WTC11 (cell line): ENCODE results near the gene ZCWPW1. TPM values are rescaled to one million over a fixed set of nuclear protein-coding genes. Genes with fewer than 3 reads are reported as not detected.

Experiments used
- ATAC-seq: fragments of 200-7000 bp; cut with Tn5 transposase; 2 replicates; pipeline ENCODE4 v1.10.0; 2021; ENCODE audit warnings: mild to moderate bottlenecking, moderate library complexity
- CTCF ChIA-PET: fragments of 300-600 bp; sonication (Branson Sonifier 250); formaldehyde crosslinking; loops from one replicate; lab custom pipeline; 2021; ENCODE audit warnings: antibody characterized with exemption; lab: Charles Lee
- POLR2A ChIA-PET: fragments of 350-600 bp; sonication (Branson Sonifier 250); formaldehyde crosslinking; loops from one replicate; lab custom pipeline; 2021; ENCODE audit warnings: antibody characterized with exemption; lab: Charles Lee
- DNase-seq: peaks from one replicate; pipeline ENCODE4 v3.0.0; 2021; ENCODE audit warnings: low spot score
- H3K27ac Mint-ChIP-seq: 2 replicates; pipeline ENCODE4 v1.8.0; 2021; ENCODE audit warnings: mixed read lengths
- H3K27me3 Mint-ChIP-seq: 2 replicates; pipeline ENCODE4 v1.8.0; 2021; ENCODE audit warnings: low read depth, mild to moderate bottlenecking, moderate library complexity, mixed read lengths
- H3K36me3 Mint-ChIP-seq: 2 replicates; pipeline ENCODE4 v1.8.0; 2021; ENCODE audit warnings: mixed read lengths
- H3K4me1 Mint-ChIP-seq: 2 replicates; pipeline ENCODE4 v1.8.0; 2022; ENCODE audit warnings: mixed read lengths
- H3K4me3 Mint-ChIP-seq: 2 replicates; pipeline ENCODE4 v1.8.0; 2021; ENCODE audit warnings: mild to moderate bottlenecking, moderate library complexity, mixed read lengths
- H3K9me3 Mint-ChIP-seq: 2 replicates; pipeline ENCODE4 v1.8.0; 2021; ENCODE audit warnings: mixed read lengths
- GABPB1 ChIP-seq: sonication (generic); formaldehyde crosslinking; IDR thresholded peaks from 2 replicates; pipeline ENCODE4 v1.8.1; 2023; ENCODE audit warnings: mild to moderate bottlenecking, missing genetic modification reagents
- GRHL2 ChIP-seq: fragments of 250-450 bp; sonication (Bioruptor Pico); IDR thresholded peaks from 2 replicates; pipeline ENCODE4 v1.8.0; 2022; ENCODE audit warnings: mild to moderate bottlenecking, moderate library complexity; ENCODE audit not compliant: insufficient replicate concordance, severe bottlenecking
- JAZF1 ChIP-seq: fragments of 250-450 bp; sonication (Bioruptor Pico); IDR thresholded peaks from 2 replicates; pipeline ENCODE4 v1.9.0; 2021; ENCODE audit warnings: moderate library complexity, mild to moderate bottlenecking, inconsistent platforms
- JUN ChIP-seq: sonication (generic); formaldehyde crosslinking; IDR thresholded peaks from 2 replicates; pipeline ENCODE4 v1.8.0; 2023; ENCODE audit warnings: mild to moderate bottlenecking, missing genetic modification reagents
- MYBL2 ChIP-seq: sonication (generic); formaldehyde crosslinking; IDR thresholded peaks from 2 replicates; pipeline ENCODE4 v1.8.1; 2023; ENCODE audit warnings: mild to moderate bottlenecking, moderate library complexity, missing genetic modification reagents
- NFE2L1 ChIP-seq: sonication (generic); formaldehyde crosslinking; IDR thresholded peaks from 2 replicates; pipeline ENCODE4 v1.8.1; 2023; ENCODE audit warnings: missing genetic modification reagents
- NR1H2 ChIP-seq: sonication (generic); formaldehyde crosslinking; IDR thresholded peaks from 2 replicates; pipeline ENCODE4 v1.9.0; 2021; ENCODE audit warnings: mild to moderate bottlenecking, moderate library complexity, missing genetic modification reagents
- NR3C1 ChIP-seq: sonication (generic); formaldehyde crosslinking; conservative IDR thresholded peaks from 2 replicates; pipeline ENCODE4 v1.8.1; 2023; ENCODE audit warnings: low read depth, mild to moderate bottlenecking, missing genetic modification reagents
- OVOL2 ChIP-seq: fragments of 250-450 bp; sonication (Bioruptor Pico); IDR thresholded peaks from 2 replicates; pipeline ENCODE4 v1.9.0; 2021; ENCODE audit warnings: mild to moderate bottlenecking, borderline replicate concordance
- RORB ChIP-seq: fragments of 250-450 bp; sonication (Bioruptor Pico); IDR thresholded peaks from 2 replicates; pipeline ENCODE4 v1.9.0; 2021; ENCODE audit warnings: mild to moderate bottlenecking
- SP1 ChIP-seq: sonication (generic); formaldehyde crosslinking; conservative IDR thresholded peaks from 2 replicates; pipeline ENCODE4 v1.8.1; 2022; ENCODE audit warnings: missing genetic modification reagents
- TEAD4 ChIP-seq: sonication (generic); formaldehyde crosslinking; IDR thresholded peaks from 2 replicates; pipeline ENCODE4 v1.8.0; 2022; ENCODE audit warnings: mild to moderate bottlenecking, missing genetic modification reagents
- ZNF138 ChIP-seq: sonication (generic); formaldehyde crosslinking; conservative IDR thresholded peaks from 2 replicates; pipeline ENCODE4 v1.8.1; 2022; ENCODE audit warnings: mild to moderate bottlenecking, moderate library complexity, missing genetic modification reagents
- ZNF219 ChIP-seq: sonication (generic); formaldehyde crosslinking; IDR thresholded peaks from 2 replicates; pipeline ENCODE4 v1.8.0; 2023; ENCODE audit warnings: missing genetic modification reagents, mild to moderate bottlenecking, borderline replicate concordance
- ZNF263 ChIP-seq: sonication (generic); formaldehyde crosslinking; IDR thresholded peaks from 2 replicates; pipeline ENCODE4 v1.8.1; 2022; ENCODE audit warnings: low read depth, mild to moderate bottlenecking, moderate library complexity, missing genetic modification reagents
- total RNA-seq: library from RNA; stranded (reverse); gene quantifications from 3 replicates; pipeline ENCODE4 v1.2.3, GENCODE V29; 2021
- TF ChIP-seq, protein P1 (sequence below): fragments of 250-450 bp; sonication (Bioruptor Pico); IDR thresholded peaks from 2 replicates; pipeline ENCODE4 v1.9.0; 2021; ENCODE audit warnings: mild to moderate bottlenecking
- TF ChIP-seq, protein P2 (sequence below): fragments of 250-450 bp; sonication (Bioruptor Pico); conservative IDR thresholded peaks from 2 replicates; pipeline ENCODE4 v1.9.0; 2021; ENCODE audit warnings: mild to moderate bottlenecking
- TF ChIP-seq, protein P3 (sequence below): sonication (generic); formaldehyde crosslinking; IDR thresholded peaks from 2 replicates; pipeline ENCODE4 v1.8.0; 2022; ENCODE audit warnings: mild to moderate bottlenecking, missing genetic modification reagents
- TF ChIP-seq, protein P4 (sequence below): fragments of 250-450 bp; sonication (Bioruptor Pico); IDR thresholded peaks from 2 replicates; pipeline ENCODE4 v1.9.0; 2021; ENCODE audit warnings: mild to moderate bottlenecking, borderline replicate concordance
- TF ChIP-seq, protein P5 (sequence below): sonication (generic); formaldehyde crosslinking; IDR thresholded peaks from 2 replicates; pipeline ENCODE4 v1.8.0; 2022; ENCODE audit warnings: mild to moderate bottlenecking, missing genetic modification reagents

ZCWPW1 gene
- total RNA-seq, 1 experiment from 2014 or later = 1.4 TPM

DNA sequence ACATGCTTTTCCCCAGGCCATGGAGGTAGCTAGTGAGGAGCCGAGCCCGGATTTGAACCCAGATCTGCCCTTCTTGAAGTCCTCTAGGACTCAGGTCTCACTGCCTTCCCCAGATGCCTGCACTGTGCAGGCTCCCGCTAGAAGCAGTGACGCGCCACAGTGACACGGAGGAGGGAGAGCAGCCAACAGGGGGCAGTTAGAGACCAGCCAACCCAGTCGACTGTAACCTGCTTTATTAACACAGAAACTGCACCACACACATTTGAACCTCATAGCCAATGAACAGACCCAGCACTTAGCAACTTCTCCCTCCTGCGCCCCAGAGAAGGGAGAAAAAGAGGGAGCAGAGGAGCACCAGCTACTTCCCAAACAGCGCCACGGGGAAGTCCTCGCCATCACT lies 27.8 kb downstream of the ZCWPW1 start:
- Mint-ChIP-seq H3K9me3 (no peaks in the 10 kb centered on the region), H3K27ac (no peak overlapping the region), H3K4me3 (no peak overlapping the region), H3K27me3 (peaks cover 28% of the 10 kb centered on the region), H3K4me1 (peaks cover 13% of the 10 kb centered on the region), H3K36me3 (no peaks in the 10 kb centered on the region)
- CTCF ChIA-PET = interaction anchor here (0.6 to 1.9 kb wide), 8 partner anchors 11 to 367 kb away, joined by 3 to 9 read pairs (median 4); partner anchors contain the start of gene ZCWPW1
- ATAC-seq (peak; percentile 86), DNase-seq (peak; percentile 56)
- TF ChIP-seq NR1H2 (CRISPR knock-in tag) = no peak
- POLR2A ChIA-PET = interaction anchor here (0.6 to 2.2 kb wide), 2 partner anchors 28 to 417 kb away, joined by 3 to 9 read pairs; partner anchors contain the start of gene ZCWPW1

DNA sequence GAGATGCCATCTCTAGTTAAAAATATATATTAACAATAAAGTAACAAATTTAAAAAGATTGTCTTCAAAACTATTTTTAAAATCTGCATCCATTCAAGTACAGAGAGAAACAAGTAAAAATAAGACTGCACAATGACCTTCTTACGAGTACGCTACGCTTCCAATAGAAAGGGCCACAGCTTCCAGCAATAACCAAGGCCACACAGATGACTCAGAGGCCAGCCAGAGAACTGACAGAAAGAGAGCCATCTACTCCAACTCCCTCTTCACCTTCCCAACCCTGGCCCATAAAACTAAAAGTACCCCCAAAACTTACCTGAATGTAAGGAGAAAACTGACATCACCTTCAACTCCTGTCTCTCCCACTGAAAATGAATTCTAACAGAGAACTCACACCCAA lies 28.5 kb downstream of the ZCWPW1 start:
- Mint-ChIP-seq H3K36me3 (no peaks in the 10 kb centered on the region), H3K27me3 (peaks cover 28% of the 10 kb centered on the region)
- no peak for DNase-seq
- TF ChIP-seq, protein P1, sequence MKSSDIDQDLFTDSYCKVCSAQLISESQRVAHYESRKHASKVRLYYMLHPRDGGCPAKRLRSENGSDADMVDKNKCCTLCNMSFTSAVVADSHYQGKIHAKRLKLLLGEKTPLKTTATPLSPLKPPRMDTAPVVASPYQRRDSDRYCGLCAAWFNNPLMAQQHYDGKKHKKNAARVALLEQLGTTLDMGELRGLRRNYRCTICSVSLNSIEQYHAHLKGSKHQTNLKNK (CRISPR knock-in tag) = no peak
- TF ChIP-seq JAZF1 (no peak), GRHL2 (CRISPR knock-in tag) (no peak), RORB (CRISPR knock-in tag) (no peak), JUN (CRISPR knock-in tag) (no peak), ZNF138 (CRISPR knock-in tag) (no peak), SP1 (CRISPR knock-in tag) (no peak), TEAD4 (CRISPR knock-in tag) (no peak), NR3C1 (no peak), MYBL2 (CRISPR knock-in tag) (no peak), ZNF263 (CRISPR knock-in tag) (no peak), NFE2L1 (CRISPR knock-in tag) (no peak), GABPB1 (CRISPR knock-in tag) (no peak), ZNF219 (CRISPR knock-in tag) (no peak), OVOL2 (CRISPR knock-in tag) (no peak)
- TF ChIP-seq, protein P2, sequence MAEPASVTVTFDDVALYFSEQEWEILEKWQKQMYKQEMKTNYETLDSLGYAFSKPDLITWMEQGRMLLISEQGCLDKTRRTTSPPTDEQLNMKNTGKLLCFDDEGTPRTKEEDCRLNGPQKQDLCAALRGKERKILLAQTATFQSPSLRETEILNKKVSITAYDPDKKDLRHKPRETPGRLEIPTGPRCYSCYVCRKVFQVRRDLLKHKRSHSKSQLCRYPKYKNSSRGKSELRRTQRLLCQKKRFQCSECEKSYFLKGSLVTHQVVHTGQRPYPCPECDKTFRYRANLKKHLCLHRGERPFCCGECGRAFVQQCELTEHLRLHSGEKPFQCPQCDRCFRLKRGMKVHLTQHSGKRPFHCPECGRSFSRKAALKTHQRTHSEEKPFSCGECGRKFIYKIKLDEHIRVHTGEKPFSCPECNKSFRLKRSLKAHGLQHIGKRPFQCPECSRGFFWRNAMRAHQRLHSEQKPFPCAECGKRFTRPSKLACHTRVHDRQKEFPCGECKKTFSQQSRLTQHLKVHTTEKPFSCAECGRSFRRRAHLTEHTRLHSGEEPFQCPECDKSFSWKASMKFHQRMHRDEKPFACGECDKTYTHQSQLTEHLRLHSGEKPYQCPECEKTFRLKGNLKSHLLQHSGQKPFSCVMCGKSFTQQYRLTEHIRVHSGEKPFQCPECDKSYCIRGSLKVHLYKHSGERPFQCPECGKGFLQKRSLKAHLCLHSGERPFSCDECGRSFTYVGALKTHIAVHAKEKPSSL (CRISPR knock-in tag) = no peak
- TF ChIP-seq, protein P3, sequence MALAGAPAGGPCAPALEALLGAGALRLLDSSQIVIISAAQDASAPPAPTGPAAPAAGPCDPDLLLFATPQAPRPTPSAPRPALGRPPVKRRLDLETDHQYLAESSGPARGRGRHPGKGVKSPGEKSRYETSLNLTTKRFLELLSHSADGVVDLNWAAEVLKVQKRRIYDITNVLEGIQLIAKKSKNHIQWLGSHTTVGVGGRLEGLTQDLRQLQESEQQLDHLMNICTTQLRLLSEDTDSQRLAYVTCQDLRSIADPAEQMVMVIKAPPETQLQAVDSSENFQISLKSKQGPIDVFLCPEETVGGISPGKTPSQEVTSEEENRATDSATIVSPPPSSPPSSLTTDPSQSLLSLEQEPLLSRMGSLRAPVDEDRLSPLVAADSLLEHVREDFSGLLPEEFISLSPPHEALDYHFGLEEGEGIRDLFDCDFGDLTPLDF (CRISPR knock-in tag) = no peak
- TF ChIP-seq, protein P4, sequence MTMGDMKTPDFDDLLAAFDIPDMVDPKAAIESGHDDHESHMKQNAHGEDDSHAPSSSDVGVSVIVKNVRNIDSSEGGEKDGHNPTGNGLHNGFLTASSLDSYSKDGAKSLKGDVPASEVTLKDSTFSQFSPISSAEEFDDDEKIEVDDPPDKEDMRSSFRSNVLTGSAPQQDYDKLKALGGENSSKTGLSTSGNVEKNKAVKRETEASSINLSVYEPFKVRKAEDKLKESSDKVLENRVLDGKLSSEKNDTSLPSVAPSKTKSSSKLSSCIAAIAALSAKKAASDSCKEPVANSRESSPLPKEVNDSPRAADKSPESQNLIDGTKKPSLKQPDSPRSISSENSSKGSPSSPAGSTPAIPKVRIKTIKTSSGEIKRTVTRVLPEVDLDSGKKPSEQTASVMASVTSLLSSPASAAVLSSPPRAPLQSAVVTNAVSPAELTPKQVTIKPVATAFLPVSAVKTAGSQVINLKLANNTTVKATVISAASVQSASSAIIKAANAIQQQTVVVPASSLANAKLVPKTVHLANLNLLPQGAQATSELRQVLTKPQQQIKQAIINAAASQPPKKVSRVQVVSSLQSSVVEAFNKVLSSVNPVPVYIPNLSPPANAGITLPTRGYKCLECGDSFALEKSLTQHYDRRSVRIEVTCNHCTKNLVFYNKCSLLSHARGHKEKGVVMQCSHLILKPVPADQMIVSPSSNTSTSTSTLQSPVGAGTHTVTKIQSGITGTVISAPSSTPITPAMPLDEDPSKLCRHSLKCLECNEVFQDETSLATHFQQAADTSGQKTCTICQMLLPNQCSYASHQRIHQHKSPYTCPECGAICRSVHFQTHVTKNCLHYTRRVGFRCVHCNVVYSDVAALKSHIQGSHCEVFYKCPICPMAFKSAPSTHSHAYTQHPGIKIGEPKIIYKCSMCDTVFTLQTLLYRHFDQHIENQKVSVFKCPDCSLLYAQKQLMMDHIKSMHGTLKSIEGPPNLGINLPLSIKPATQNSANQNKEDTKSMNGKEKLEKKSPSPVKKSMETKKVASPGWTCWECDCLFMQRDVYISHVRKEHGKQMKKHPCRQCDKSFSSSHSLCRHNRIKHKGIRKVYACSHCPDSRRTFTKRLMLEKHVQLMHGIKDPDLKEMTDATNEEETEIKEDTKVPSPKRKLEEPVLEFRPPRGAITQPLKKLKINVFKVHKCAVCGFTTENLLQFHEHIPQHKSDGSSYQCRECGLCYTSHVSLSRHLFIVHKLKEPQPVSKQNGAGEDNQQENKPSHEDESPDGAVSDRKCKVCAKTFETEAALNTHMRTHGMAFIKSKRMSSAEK = no peak
- TF ChIP-seq, protein P5, sequence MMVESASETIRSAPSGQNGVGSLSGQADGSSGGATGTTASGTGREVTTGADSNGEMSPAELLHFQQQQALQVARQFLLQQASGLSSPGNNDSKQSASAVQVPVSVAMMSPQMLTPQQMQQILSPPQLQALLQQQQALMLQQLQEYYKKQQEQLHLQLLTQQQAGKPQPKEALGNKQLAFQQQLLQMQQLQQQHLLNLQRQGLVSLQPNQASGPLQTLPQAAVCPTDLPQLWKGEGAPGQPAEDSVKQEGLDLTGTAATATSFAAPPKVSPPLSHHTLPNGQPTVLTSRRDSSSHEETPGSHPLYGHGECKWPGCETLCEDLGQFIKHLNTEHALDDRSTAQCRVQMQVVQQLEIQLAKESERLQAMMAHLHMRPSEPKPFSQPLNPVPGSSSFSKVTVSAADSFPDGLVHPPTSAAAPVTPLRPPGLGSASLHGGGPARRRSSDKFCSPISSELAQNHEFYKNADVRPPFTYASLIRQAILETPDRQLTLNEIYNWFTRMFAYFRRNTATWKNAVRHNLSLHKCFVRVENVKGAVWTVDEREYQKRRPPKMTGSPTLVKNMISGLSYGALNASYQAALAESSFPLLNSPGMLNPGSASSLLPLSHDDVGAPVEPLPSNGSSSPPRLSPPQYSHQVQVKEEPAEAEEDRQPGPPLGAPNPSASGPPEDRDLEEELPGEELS (CRISPR knock-in tag) = no peak
- TF ChIP-seq, all 79 proteins: peak for 0
- Mint-ChIP-seq H3K4me3 (no peak overlapping the region), H3K4me1 (peaks cover 13% of the 10 kb centered on the region), H3K9me3 (no peaks in the 10 kb centered on the region), H3K27ac (no peak overlapping the region)
- ChIA-PET POLR2A (no interaction called here), CTCF (interaction anchor here (0.6 to 1.4 kb wide), 6 partner anchors 8 to 211 kb away, joined by 3 to 5 read pairs (median 4); no protein-coding TSS in a partner anchor)
- ATAC-seq = no peak
